Hepatocyte (in vitro differentiated cells): ENCODE results near the gene THOP1. TPM values are rescaled to one million over a fixed set of nuclear protein-coding genes. Genes with fewer than 3 reads are reported as not detected.

Experiments
- DNase-seq: peaks from one replicate; pipeline ENCODE4 v3.0.0-alpha.2; 2016; ENCODE audit warnings: low spot score
- H2AFZ ChIP-seq: fragments of 200-600 bp; sonication (generic); 2 replicates; pipeline ENCODE4 v1.6.0; 2016; ENCODE audit warnings: antibody characterized with exemption, mild to moderate bottlenecking
- H3K27ac ChIP-seq: fragments of 200-600 bp; sonication (generic); 2 replicates; pipeline ENCODE4 v1.5.1; 2016; ENCODE audit warnings: mild to moderate bottlenecking
- H3K27me3 ChIP-seq: fragments of 200-600 bp; sonication (generic); 2 replicates; pipeline ENCODE4 v1.6.1; 2016
- H3K36me3 ChIP-seq: fragments of 200-600 bp; sonication (generic); replicated peaks from 2 replicates; pipeline ENCODE4 v1.5.1; 2016; ENCODE audit warnings: low read depth; ENCODE audit not compliant: insufficient read depth
- H3K4me1 ChIP-seq: fragments of 200-600 bp; sonication (generic); 2 replicates; pipeline ENCODE4 v1.5.1; 2016; ENCODE audit warnings: mild to moderate bottlenecking, moderate library complexity; ENCODE audit not compliant: insufficient read depth
- H3K4me2 ChIP-seq: fragments of 200-600 bp; sonication (generic); 2 replicates; pipeline ENCODE4 v1.6.0; 2016
- H3K4me3 ChIP-seq: fragments of 200-600 bp; sonication (generic); 2 replicates; pipeline ENCODE4 v1.5.1; 2016; ENCODE audit warnings: mild to moderate bottlenecking
- H3K79me2 ChIP-seq: fragments of 200-600 bp; sonication (generic); 2 replicates; pipeline ENCODE4 v1.6.0; 2017; ENCODE audit warnings: mild to moderate bottlenecking
- H3K9me2 ChIP-seq: fragments of 200-600 bp; sonication (generic); replicated peaks from 2 replicates; pipeline ENCODE4 v1.6.0; 2017; ENCODE audit warnings: mild to moderate bottlenecking; ENCODE audit not compliant: insufficient read depth
- H3K9me3 ChIP-seq: fragments of 200-600 bp; sonication (generic); 2 replicates; pipeline ENCODE4 v1.5.1; 2016; ENCODE audit warnings: low read depth, mild to moderate bottlenecking
- H4K20me1 ChIP-seq: fragments of 200-600 bp; sonication (generic); 2 replicates; pipeline ENCODE4 v1.6.0; 2016; ENCODE audit warnings: mild to moderate bottlenecking; ENCODE audit not compliant: insufficient read depth, poor library complexity, severe bottlenecking
- CTCF ChIP-seq: fragments of 200-600 bp; sonication (generic); IDR thresholded peaks from 2 replicates; pipeline ENCODE4 v1.5.1; 2016; ENCODE audit warnings: antibody characterized with exemption, mild to moderate bottlenecking; ENCODE audit not compliant: poor library complexity
- EZH2 ChIP-seq: fragments of 200-600 bp; sonication (generic); IDR thresholded peaks from 2 replicates; pipeline ENCODE4 v1.6.1; 2016; ENCODE audit warnings: antibody characterized with exemption, mild to moderate bottlenecking, borderline replicate concordance
- EZH2phosphoT487 ChIP-seq: fragments of 200-600 bp; sonication (generic); IDR thresholded peaks from one replicate; pipeline ENCODE4 v1.6.1; 2018; ENCODE audit warnings: antibody characterized with exemption, mild to moderate bottlenecking, low read depth, moderate library complexity; ENCODE audit not compliant: unreplicated experiment, severe bottlenecking
- WGBS: methylation state at CpG from one replicate; pipeline ENCODE4 v1.1.6; 2016; ENCODE audit warnings: low lambda C conversion rate; ENCODE audit errors: missing lambda C conversion rate; 5-methylcytosine and 5-hydroxymethylcytosine counted together
- polyA plus RNA-seq: library from polyadenylated mRNA; unstranded; fragments of >200 nt; fragmentation: Nextera tagmentation; extraction: Ambion mirVana; gene quantifications from 2 replicates; pipeline ENCODE4 v1.2.1, GENCODE V29; 2016
- total RNA-seq: library from RNA; depleted of rRNA; stranded (reverse); fragments of >200 nt; gene quantifications from 2 replicates; pipeline ENCODE4 v1.2.3, GENCODE V29; 2014

THOP1 gene
- total and polyA plus RNA-seq, 2 experiments from 2014 or later: 61.4 to 64.3 TPM

DNA sequence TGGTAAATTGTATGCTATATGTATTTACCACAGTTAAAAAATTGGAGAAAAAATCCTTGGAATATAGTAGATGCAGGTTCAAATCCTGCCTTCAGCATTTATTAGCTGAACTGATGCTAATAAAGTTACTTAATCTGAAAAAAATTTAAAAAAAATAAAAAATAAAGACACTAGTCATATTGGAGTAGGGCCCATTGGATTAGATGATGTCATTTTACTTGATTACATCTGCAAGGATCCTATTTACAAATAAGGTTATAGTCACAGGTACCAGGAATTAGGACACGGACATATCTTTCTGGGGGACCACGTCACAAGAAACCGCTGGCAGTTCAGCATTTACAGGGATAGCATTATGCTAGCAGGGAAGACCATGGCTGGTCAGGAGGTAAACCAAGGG, 62.2 kb downstream of the THOP1 start:
- Histone ChIP-seq H3K27ac (no peak overlapping the region), H3K9me3 (peaks cover 20% of the 10 kb centered on the region), H3K4me1 (peaks cover 4% of the 10 kb centered on the region), H3K79me2 (peaks cover 58% of the 10 kb centered on the region), H3K36me3 (peaks cover 9% of the 10 kb centered on the region), H3K4me2 (no peak overlapping the region), H3K27me3 (no peaks in the 10 kb centered on the region), H3K4me3 (no peak overlapping the region), H4K20me1 (no peaks in the 10 kb centered on the region), H2AFZ (no peak overlapping the region), H3K9me2 (no peaks in the 10 kb centered on the region)
- over 99% methylated on average over 3 of the region's 3 CpGs for WGBS
- no peak for TF ChIP-seq EZH2phosphoT487
- no peak for DNase-seq

- DNase-seq: no peak
- Histone ChIP-seq H3K9me2 (no peaks in the 10 kb centered on the region), H3K27me3 (no peaks in the 10 kb centered on the region), H3K4me1 (no peaks in the 10 kb centered on the region), H3K4me2 (no peak overlapping the region), H3K9me3 (peaks cover 31% of the 10 kb centered on the region), H3K36me3 (peaks cover 17% of the 10 kb centered on the region), H3K4me3 (no peak overlapping the region), H3K79me2 (peaks cover 47% of the 10 kb centered on the region), H4K20me1 (no peaks in the 10 kb centered on the region), H3K27ac (no peak overlapping the region), H2AFZ (no peak overlapping the region)
- WGBS: 94% methylated on average over 4 of the region's 4 CpGs
- no peak for TF ChIP-seq CTCF
These were observed 63.3 kb downstream of the THOP1 start for GRCh38 chr19:2848616-2849015.

DNA sequence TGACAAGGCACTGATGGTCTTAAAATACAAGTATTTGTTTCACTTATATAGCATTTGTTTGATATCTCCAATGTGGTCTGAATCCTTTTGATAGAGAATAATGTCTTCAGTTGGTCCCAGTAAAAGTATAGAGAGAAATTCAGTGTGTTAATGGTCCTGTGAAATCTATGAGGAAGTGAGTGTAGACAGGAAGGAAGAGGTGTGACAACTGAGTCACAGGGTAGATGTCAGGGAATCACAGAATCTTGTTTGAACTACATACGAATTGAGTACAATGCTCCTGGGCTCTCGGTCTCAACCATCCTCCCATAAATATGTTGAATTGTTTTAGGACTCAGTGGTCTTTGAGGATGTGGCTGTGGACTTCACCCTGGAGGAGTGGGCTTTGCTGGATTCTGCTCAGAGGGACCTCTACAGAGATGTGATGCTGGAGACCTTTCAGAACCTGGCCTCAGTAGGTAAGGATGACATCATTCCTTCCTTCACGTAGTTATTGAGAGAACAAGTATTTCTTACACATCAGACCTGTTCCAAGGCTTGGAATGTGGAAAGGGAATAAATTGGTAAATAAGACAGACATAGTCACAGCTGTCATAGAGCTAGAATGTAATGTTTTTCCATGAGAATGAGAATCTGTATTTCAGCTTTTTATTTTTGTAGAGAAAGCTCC, 65.1 kb downstream of the THOP1 start:
- WGBS: 100% methylated on average over 3 of the region's 3 CpGs
- Histone ChIP-seq H2AFZ (no peak overlapping the region), H3K4me2 (no peak overlapping the region), H3K4me1 (no peaks in the 10 kb centered on the region), H3K27me3 (no peaks in the 10 kb centered on the region), H4K20me1 (no peaks in the 10 kb centered on the region), H3K36me3 (peaks cover 25% of the 10 kb centered on the region), H3K4me3 (no peak overlapping the region), H3K9me3 (peaks cover 49% of the 10 kb centered on the region), H3K9me2 (no peaks in the 10 kb centered on the region), H3K27ac (no peak overlapping the region), H3K79me2 (peaks cover 31% of the 10 kb centered on the region)
- no peak for TF ChIP-seq CTCF
- no peak for TF ChIP-seq EZH2
- TF ChIP-seq EZH2phosphoT487: no peak
- no peak for DNase-seq

DNA sequence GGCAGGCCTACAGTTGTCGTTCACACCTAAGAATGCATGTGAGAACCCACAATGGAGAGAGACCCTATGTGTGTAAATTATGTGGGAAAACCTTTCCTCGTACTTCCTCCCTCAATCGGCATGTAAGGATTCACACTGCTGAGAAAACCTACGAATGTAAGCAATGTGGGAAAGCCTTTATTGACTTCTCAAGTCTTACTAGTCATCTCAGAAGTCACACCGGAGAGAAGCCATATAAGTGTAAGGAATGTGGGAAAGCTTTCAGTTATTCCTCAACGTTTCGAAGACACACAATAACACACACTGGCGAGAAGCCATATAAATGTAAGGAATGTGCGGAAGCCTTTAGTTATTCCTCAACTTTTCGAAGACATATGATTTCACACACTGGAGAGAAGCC, 67.3 kb downstream of the THOP1 start:
- Histone ChIP-seq H3K4me2 (no peak overlapping the region), H3K27ac (no peak overlapping the region), H3K36me3 (peaks cover 25% of the 10 kb centered on the region), H3K79me2 (peaks cover 11% of the 10 kb centered on the region), H3K27me3 (no peaks in the 10 kb centered on the region), H3K9me3 (peaks cover 68% of the 10 kb centered on the region), H3K9me2 (no peaks in the 10 kb centered on the region), H2AFZ (no peak overlapping the region), H3K4me3 (no peak overlapping the region), H4K20me1 (no peaks in the 10 kb centered on the region), H3K4me1 (no peaks in the 10 kb centered on the region)
- DNase-seq: no peak
- no peak for TF ChIP-seq EZH2
- no peak for TF ChIP-seq CTCF
- no peak for TF ChIP-seq EZH2phosphoT487
- WGBS: 97% methylated on average over 10 of the region's 10 CpGs
